NCI-H82 (cell line): ENCODE measurements around the gene ARHGAP21.
A peak's percentile ranks its signal among the peaks of the same experiment; 100 is the strongest.

Source experiments
- DNase-seq: peaks from one replicate; lab custom pipeline; 2025; lab: John Stamatoyannopoulos, UW

Gene ARHGAP21

GRCh38 chr10:24722676-24723385 is 856 bp downstream of the ARHGAP21 start:
- peak; percentile 63 for DNase-seq

- peak; percentile 43 for DNase-seq
Measured at GRCh38 chr10:24722131-24722675, 1.5 kb downstream of the ARHGAP21 start.

GRCh38 chr10:24721229-24722106 is 2.2 kb downstream of the ARHGAP21 start:
- DNase-seq: peak; percentile 52

GRCh38 chr10:24720096-24720495 is 3.6 kb downstream of the ARHGAP21 start:
- DNase-seq: peak; percentile 6

GRCh38 chr10:24718031-24718855 is 5.4 kb downstream of the ARHGAP21 start:
- DNase-seq: no peak

- peak; percentile 80 for DNase-seq
Measured at GRCh38 chr10:24716295-24716694, 7.4 kb downstream of the ARHGAP21 start.

GRCh38 chr10:24715246-24715769 is 8.4 kb downstream of the ARHGAP21 start:
- DNase-seq: no peak

GRCh38 chr10:24713086-24713485 is 10.6 kb downstream of the ARHGAP21 start:
- peak; percentile 19 for DNase-seq

- DNase-seq: no peak
Measured at GRCh38 chr10:24711465-24711864, 12.2 kb downstream of the ARHGAP21 start.

- no peak for DNase-seq
Measured at GRCh38 chr10:24708081-24708480, 15.6 kb downstream of the ARHGAP21 start.

- DNase-seq: peak; percentile 14
Measured at GRCh38 chr10:24707445-24707844, 16.2 kb downstream of the ARHGAP21 start.

GRCh38 chr10:24706479-24707118 is 17.1 kb downstream of the ARHGAP21 start:
- DNase-seq: peak; percentile 60

GRCh38 chr10:24703700-24704099 is 20.0 kb downstream of the ARHGAP21 start:
- no peak for DNase-seq

GRCh38 chr10:24701447-24701846 is 22.2 kb downstream of the ARHGAP21 start:
- no peak for DNase-seq

- DNase-seq: no peak
Measured at GRCh38 chr10:24700948-24701347, 22.7 kb downstream of the ARHGAP21 start.

- no peak for DNase-seq
Measured at GRCh38 chr10:24698270-24698669, 25.4 kb downstream of the ARHGAP21 start.

- DNase-seq: no peak
Measured at GRCh38 chr10:24697080-24697479, 26.6 kb downstream of the ARHGAP21 start.

GRCh38 chr10:24695452-24695851 is 28.2 kb downstream of the ARHGAP21 start:
- peak; percentile 14 for DNase-seq

GRCh38 chr10:24694086-24694485 is 29.6 kb downstream of the ARHGAP21 start:
- DNase-seq: no peak

- peak; percentile 46 for DNase-seq
Measured at GRCh38 chr10:24690961-24691512, 32.6 kb downstream of the ARHGAP21 start.
